ENCODE data around the gene NLRP1. TPM values are rescaled to one million over a fixed set of nuclear protein-coding genes. Genes with fewer than 3 reads are reported as not detected.
A peak's percentile ranks its signal among the peaks of the same experiment; 100 is the strongest.

Gene NLRP1
- total RNA-seq, result 1 to 10 TPM; 3.3 to 8.6 TPM
- long read RNA-seq, partial matches to known transcripts, result 0 of 2 reads
- long read RNA-seq, other reads (novel, unspliced or antisense), result 1 of 2 reads

DNA sequence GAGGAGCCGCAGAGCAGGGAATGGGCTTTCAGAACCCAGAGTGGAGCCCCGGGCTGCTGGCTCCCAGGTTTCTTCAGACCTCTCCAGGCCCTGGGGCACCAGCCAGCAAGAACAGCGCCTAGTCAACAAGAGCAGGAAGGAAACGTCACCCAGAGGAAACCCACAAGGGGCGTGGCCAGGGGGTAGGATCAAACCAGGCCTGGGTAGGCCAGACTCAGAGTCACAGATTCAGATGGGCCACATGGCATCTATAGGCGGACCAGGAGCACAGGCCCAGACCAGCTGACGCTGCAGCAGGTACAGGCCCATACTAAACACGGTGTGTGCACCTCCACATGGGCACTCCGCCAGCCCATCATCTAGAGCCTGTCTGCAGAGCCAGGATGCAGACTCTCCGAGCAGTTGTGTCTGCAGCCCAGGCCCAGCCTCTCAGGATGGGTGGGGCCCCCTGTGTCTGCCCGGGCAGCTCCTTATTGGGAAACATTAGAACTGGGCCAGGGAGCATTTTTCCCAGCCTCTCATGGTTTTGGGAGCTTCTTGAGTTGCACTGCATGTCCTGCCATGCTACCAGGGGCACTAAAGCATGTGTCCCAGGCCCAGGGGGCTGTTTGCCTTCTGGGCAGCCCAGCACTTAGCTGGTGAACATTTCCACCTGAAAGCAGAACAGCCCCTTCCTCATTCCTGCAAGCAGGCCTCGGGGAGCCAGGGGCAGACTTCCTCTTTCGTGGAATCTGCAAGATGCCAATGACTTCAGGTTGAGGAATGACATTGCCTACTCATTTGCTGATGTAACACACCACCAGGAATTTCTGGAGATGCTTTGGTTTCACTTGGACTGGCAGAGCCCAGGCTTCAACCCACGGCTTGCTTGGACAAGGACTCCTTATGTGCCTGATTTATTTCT, at the start of gene NLRP1:
TSS of gene NLRP1 (minus strand) at position 127 of the 904 bp plus-strand sequence. CDS start 552 bp downstream, outside the sequence.
- DNase-seq (peak; percentile 87), ATAC-seq (peak; percentile 82)
- intact Hi-C loops (cut with DNase I, micrococcal nuclease), result loop anchor here in 1 of 2 donors (10.0 kb wide), 1 partner anchor 120 kb away; no protein-coding TSS in a partner anchor

DNA sequence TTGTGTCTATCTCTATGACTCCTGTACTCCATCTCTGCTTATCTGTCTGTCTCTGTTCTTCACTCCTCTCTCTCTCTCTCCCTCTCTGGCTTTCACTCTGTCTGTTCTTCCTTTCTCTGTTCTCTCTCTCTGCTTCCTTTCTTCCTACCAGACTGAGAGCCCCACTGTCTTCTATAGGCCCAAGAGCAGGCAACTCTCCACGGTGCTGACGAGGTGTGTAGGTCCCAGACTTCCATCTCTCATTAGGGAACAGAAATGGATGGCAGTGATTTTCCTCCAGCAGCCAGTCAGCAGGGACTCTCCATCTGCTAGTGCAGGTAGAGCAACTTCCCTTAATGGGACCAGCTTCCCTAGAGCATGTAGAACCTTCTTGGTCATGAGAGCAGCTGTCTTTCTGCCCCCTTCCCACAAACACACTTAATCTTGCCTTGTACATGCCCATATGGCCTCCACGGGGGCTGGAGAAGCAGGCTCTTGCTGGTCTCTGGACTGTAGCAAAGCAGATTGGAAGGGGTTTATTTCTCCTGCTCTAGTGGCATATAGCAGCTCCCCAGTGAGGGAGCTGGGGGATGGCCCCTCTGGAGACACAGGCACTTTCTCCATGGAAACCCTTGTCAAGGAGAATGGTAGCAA, 47.8 kb upstream of the NLRP1 start:
- ATAC-seq (no peak), DNase-seq (no peak)
- intact Hi-C loops (cut with DNase I, micrococcal nuclease), result no loop called here

DNA sequence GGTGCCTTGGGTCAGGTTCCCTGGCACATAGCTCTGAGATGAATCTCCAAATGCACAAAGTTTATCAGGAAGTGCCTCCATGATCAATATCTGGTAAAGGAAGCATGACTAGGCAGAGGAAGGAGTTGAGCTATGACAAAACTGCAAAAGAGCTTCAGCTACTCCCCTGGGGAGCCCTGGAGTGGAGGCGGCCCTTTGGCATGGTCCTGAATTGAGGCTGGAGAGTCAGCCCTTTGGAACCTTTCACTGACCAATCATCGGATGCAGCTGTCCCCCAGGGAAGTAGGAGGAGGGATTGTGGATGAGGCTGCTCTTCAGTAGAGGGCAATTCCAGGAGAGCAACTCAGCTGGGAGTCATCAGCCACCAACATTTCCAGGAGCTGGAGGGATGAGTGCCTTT, 46.1 kb upstream of the NLRP1 start:
- DNase-seq, result no peak
- intact Hi-C loops (cut with DNase I, micrococcal nuclease), result no loop called here
- no peak for ATAC-seq

DNA sequence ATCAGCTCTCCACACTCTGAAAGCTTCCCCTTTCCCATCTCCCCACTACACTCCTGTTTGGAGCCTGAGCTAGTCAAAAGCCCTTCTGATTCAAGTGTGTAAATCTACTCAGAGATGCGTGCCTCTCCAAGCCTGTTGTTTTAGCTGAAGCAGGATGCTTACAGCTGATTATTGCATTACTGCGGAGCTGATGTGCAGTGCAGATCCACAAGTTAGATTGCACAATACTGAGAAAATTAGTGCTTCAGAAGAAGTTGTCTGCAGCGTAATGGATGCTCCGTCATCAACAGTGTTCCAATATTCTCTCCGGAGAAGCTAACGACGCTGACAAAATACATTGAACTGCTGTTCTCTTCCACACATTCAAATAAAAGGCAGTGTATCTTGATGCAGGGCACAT, 44.8 kb upstream of the NLRP1 start:
- no peak for ATAC-seq
- no peak for DNase-seq
- intact Hi-C loops (cut with DNase I, micrococcal nuclease), result no loop called here

DNA sequence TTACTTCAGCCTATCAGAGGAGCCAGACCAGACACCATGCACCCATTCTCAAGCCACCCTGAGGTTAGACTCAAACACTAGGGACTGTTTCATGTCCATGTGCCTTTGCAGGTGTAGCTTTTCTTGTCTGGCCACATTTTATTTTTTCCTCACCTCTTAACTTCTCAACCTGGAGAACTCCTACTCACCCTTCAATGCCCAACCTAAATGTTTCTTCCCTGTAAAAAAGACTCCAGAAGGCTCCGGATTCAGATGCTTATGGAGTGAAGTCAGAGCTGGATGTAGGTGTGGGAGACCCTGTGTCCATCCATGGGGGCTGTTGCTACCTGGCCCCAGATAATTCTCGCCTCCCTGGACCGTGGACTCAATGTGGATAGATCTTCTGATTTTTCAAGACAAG, 44.0 kb upstream of the NLRP1 start:
- no peak for ATAC-seq
- intact Hi-C loops (cut with DNase I, micrococcal nuclease), result no loop called here
- no peak for DNase-seq

DNA sequence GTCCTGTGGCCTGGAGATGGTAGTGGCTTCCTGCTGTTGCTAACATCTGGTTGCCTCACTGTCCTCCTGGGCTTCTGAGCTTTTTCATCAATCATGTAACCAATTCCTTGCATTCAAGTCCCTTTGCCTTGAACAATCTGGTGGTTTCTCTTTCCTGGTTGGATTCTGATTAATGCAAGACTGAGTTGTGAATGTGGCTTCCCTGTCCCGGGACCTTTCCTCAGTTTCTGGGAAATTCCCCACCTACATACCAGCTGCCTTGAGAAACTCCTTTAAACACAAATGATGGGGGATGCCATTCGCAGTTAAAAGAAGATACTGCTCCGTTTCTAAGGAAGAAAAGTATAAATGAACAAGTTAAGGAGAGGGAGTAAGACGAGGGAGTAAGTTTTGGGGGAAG, 39.9 kb upstream of the NLRP1 start:
- no peak for DNase-seq
- no peak for ATAC-seq
- intact Hi-C loops (cut with DNase I, micrococcal nuclease), result no loop called here

DNA sequence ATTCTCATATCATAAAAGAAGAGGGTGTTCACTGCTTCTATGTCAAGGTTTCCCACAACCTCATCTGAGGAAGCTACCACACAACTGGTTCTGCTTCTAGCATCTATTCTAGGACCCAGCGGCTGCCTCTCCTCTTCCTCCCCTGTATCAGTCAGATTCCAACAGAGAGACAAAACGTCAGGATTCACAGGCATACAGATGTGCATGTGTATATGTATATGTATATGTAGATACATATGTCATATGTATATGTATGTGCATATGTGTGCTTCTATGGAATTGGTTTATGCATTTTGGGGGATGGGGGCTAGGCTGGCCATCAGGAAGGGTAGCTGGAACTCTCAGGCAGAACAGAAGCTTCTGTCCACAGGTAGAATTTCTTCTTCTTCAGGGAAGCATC, 37.4 kb upstream of the NLRP1 start:
- ATAC-seq, result no peak
- intact Hi-C loops (cut with DNase I, micrococcal nuclease), result no loop called here
- no peak for DNase-seq

DNA sequence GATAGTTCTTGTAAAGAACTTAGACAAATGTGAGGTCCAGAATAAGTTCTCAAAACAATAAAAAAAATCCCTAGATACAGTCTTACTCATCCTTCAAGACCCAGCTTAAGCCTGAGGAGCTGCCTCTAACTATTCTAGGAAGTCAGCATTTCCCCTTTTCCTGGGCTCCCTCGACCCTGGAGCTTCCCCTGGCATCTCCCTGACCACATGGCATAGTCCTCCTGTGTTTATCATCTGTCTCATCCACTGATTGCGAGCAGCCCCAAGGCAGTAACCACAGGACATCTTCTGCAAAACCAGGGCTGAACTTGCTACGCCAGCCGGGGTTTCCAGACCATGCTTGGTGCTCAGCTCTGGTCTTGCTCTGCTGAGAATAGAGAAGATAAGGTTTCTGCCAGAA, 36.7 kb upstream of the NLRP1 start:
- intact Hi-C loops (cut with DNase I, micrococcal nuclease), result no loop called here
- ATAC-seq, result no peak
- DNase-seq, result no peak

DNA sequence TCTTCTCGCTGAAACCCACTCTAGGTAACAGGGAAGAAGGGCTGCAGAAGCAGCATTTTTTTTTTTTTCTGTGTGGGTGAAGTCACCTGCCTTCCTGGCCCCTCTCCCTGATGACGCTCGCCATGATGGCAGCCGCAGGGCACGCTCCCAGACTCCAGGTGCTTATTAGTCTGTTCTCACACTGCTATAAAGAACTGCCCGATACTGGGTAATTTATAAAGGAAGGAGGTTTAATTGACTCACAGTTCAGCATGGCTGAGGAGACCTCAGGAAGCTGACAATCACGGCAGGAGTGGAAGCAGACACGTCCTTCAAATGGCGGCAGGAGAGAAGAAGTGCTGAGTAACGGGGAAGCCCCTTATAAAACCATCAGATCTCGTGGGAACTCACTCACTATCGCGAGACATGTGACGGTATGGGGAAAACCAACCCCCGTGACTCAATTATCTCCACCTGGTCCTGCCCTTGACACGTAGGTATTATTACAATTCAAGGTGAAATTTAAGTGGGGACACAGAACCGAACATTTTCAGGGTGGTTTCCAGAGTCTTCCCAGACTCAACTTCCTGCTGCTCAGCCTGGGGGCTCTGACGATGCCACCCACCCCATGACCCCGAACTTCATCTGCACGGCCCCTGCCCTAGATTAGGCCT, 34.9 kb upstream of the NLRP1 start:
- no peak for ATAC-seq
- DNase-seq, result no peak
- intact Hi-C loops (cut with DNase I, micrococcal nuclease), result no loop called here

DNA sequence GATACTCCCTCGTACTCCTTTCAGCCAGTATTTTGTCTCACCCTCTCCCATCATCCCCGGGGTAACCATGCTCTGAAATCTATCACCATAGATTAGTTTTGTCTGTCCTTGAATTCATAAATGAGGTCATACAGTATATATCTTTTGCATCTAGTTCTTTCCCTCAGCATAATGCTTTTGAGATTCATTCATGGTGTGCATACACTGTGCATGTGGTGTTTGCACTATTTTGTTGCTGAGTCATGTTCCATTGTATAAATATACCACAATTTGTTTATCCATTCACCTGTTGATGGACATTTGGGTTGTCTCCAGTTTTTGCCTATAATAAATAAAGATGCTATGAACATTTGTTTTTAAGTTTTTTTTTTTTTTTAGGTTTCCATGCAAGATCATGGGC, 34.2 kb upstream of the NLRP1 start:
- no peak for ATAC-seq
- no peak for DNase-seq
- intact Hi-C loops (cut with DNase I, micrococcal nuclease), result no loop called here

DNA sequence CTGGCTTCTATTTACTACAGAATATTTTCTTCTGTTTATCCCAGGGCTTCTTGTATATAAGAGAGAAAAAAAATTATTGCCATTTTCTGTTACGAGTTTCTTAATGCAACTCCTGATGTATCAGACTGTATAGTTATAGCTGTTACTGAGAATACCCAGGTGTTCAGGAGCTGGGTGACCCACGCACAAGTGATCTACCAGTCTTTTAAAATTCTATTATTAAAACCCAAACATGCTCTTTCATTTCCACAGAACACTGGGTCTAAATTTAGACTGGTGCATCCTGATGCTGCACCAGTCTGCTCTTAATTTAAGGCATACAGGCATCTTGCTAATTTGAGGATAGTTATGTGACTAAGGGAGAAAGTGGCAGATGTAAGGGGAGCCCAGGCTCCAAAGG, 31.2 kb upstream of the NLRP1 start:
- intact Hi-C loops (cut with DNase I, micrococcal nuclease), result no loop called here
- ATAC-seq (no peak), DNase-seq (no peak)

DNA sequence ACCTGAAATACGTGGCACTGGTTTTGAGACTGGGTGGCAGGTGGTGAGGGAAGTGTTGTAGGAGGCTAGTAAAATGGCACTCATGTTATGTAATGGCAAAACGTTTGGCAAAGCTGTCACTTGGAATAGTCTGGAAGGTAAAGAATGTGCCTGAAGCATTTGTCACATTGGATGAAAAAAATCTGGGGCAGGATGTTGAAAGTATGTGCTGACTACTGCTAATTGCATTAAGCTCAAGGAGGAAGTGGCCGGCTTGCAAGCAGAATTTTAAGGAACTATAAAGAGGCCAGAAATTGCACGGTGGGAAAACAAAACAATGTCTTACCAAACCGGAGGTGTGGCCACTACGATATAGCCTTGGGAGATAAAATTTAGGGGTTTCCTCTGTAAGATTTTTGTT, 26.6 kb upstream of the NLRP1 start:
- intact Hi-C loops (cut with DNase I, micrococcal nuclease), result no loop called here
- ATAC-seq (no peak), DNase-seq (no peak)

DNA sequence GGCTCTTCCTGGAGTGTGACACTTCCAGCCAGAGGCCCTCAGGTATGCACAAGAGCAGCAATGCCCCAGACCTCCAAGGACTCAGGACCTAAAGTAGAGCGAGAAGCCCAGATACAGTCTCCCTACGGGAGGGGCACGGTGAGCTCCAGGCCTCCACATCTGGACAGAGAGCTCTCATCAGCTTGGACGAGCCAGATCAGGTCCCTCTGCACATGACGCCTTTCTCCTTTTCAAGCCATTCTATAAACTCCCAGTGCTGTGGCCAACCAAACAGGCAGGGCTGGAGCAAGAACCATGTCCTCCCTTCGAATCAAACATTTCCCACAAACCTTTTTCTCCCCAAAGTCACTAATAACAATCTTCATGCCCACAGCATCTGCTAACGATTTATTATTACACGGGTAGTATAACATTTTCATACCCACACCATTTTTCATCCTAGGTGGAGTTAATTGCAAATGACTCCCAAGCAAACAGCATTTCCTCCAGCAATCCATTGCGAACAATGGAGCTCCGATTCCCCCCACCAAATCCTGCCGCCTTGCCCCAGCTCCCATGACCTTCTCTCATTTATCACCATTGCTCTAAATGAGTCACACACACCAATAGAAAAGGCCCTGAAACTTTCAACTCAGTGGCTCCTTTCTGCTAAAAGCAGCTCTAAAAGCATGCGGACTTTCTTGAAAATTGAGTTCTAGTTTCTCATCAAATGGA, 24.2 kb upstream of the NLRP1 start:
- ATAC-seq (no peak), DNase-seq (no peak)
- intact Hi-C loops (cut with DNase I, micrococcal nuclease), result no loop called here

DNA sequence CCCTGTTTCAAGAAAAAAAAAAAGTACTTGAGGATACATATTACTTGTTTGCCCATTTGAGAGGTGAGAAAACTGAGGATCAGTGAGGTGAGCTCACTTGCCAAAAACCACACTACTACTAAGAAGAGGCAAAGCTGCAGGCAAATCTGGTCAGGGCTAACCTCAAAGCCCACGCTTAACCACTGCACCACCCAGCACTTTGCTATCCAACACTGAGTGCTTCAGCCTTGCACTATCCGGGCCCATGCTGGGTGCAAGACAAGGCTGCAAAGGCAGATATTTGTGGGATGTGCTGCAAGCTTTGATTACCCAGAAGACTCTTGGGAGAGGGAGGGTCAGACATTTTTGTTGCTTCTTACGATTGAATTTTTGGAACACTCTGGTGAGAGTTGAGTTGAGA, 23.6 kb upstream of the NLRP1 start:
- DNase-seq (no peak), ATAC-seq (no peak)
- intact Hi-C loops (cut with DNase I, micrococcal nuclease), result no loop called here

DNA sequence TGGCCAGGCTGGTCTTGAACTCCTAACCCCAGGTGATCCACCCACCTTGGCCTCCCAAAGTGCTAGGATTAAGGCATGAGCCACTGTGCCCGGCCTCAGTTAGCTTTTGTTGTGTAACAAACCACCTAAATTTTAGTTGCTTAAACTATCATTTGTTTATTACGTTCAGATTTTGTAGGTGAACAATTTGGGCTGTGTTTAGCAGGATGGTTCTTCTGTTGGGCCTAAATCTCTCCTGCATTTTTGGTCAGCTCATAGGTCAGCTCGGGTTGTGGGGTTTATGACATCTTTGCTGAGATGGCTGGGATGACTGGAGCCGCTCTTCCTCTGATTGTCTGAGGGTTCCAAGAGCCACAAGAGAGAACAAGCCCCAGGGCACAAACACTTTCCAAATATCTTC, 21.1 kb upstream of the NLRP1 start:
- intact Hi-C loops (cut with DNase I, micrococcal nuclease), result no loop called here
- no peak for DNase-seq
- no peak for ATAC-seq

DNA sequence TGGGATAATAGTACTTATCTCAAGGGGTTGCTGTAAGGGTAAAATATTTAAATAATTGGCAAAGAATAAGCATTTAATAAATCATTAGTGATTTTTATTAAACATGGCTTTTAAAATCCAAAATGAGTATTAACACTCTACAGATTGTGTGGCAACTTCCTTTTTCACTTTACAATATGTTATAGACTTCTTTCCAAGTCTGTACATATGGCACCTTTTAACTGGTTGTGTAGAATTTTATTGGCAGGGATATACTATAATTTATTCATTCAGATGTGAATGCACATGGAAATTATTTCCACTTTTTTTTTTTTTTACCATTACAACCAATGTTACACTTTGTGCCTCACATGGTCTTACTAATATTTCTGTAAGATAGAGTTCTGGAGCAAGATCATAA, 15.7 kb upstream of the NLRP1 start:
- DNase-seq (no peak), ATAC-seq (no peak)
- intact Hi-C loops (cut with DNase I, micrococcal nuclease), result no loop called here

DNA sequence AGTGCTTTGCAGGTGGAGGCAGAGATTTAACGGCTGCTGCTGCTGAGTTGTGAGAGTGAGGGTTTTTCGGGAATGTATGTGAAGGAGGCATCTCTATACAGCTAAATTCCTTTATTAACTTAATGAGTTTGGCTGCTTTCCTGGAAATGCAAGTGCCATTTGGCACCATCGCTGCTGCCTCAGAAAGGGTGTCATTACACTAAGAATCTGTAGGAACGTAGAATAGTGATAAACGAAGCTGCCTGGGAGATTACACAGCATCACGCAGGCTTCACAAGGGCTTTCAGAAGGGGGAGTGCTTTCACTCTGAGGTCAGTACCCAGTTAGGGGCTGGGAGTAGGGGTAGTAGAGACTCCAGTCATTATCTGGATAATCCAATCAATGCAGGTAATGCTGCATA, 14.1 kb upstream of the NLRP1 start:
- DNase-seq (no peak), ATAC-seq (no peak)
- intact Hi-C loops (cut with DNase I, micrococcal nuclease), result no loop called here

DNA sequence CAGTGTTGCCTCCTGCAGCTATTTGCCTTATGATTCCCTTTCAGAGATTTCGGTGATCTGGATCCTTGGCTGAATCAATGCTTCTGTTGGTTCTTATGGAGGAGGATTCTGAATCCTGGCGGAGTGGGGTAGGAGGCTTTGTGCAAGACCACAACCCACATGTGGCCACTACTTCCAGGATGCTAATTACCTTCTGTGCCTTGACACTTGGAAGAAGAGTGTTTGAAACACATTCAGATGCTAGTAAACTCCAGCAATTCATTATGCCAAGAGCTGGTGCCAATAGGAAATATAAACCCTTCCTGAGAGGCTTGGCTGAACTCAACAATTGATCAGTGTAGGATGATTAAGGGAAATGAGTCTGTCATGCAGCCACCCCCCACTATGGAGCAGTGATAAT, 12.1 kb upstream of the NLRP1 start:
- DNase-seq (no peak), ATAC-seq (no peak)
- intact Hi-C loops (cut with DNase I, micrococcal nuclease), result no loop called here

DNA sequence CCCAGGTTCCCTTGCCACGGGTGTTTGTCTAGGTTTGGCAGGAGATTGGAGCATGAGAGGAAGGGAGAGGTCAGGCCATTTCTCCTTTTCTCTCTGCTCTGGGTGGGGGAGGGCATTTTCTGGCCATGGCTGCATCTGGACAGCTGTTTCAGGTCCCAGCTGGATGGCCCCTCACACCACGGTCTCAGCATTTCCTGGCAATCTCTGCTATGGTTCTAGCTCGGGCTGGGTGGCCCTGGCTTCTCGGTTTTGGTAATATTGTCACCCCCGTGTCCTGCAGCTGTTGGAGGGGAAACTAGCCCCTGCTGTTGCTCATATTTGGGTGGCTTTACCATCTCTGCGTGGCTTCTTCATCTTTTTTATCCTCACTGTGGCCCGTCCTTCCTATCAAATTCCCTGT, 11.5 kb upstream of the NLRP1 start:
- intact Hi-C loops (cut with DNase I, micrococcal nuclease), result no loop called here
- ATAC-seq (no peak), DNase-seq (no peak)
